Measurements from ENCODE around the gene SPI1. TPM values are rescaled to one million over a fixed set of nuclear protein-coding genes. Genes with fewer than 3 reads are reported as not detected.

SPI1 gene
- 10 to 100 TPM in 1 of 2 donors, 1 to 10 TPM in 1; 7.5 to 10.9 TPM for total RNA-seq

DNA sequence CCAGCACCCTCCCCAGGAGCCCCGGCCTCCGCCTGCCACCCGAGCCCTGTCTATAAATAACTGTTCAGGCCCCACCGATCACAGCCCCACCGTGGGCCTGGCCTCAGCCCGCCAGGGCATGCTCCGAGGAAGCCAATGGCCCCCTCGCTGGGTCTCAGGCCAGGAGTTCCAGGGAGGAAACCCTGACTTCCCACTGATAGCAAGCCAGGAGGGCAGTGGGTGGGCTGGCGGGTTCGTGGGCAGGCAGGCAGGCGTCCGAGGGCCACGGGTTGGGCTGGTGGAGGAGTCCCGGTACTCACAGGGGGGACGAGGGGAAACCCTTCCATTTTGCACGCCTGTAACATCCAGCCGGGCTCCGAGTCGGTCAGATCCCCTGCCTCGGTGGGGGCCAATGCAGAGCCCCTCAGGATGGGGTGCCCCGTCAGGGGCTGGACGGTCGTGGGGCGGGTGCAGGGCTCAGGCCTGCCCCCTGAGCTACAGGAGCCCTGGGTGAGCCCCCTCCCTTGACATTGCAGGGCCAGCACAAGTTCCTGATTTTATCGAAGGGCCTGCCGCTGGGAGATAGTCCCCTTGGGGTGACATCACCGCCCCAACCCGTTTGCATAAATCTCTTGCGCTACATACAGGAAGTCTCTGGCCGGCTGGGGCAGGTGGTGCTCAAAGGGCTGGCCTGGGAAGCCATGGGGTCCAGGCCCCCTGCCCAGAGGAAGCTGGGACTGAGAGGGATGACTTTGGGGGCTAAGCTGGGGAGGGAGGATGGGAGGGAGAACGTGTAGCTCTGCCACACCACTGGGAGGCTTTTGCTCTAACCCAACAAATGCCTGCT is at the start of gene SPI1:
TSS of gene SPI1 (minus strand) at position 538 of the 826 bp plus-strand sequence. CDS start at position 344, 194 bp downstream.
- TF ChIP-seq POLR2A (IDR thresholded peaks at IDR 0.05) (peak in 1 of 3 donors; percentile 41), CTCF (IDR thresholded peaks at IDR 0.05) (no peak)
- Histone ChIP-seq H3K27ac (peak within 1 kb of the TSS in 2 of 4 donors; percentile 12 to 57), H3K27me3 (no peaks in the 10 kb centered on the region), H3K36me3 (replicated peaks in 1 of 2; ENCODE audit: insufficient read depth in 1 of 2, low read depth in 2 of 2) (no peaks in the 10 kb centered on the region), H3K4me1 (no peaks in the 10 kb centered on the region), H3K9me3 (no peaks in the 10 kb centered on the region), H3K4me3 (no peak within 1 kb of the TSS)
- intact Hi-C loops (cut with DNase I): loop anchor here (5.0 kb wide), 1 partner anchor 74 kb away; no protein-coding TSS in a partner anchor
- WGBS, 2 donors: 66 to 70% methylated on average over 8 to 30 of the region's 31 CpGs
- DNase-seq (peak in 2 of 4 donors; percentile 27 to 76), ATAC-seq (no peak)

DNA sequence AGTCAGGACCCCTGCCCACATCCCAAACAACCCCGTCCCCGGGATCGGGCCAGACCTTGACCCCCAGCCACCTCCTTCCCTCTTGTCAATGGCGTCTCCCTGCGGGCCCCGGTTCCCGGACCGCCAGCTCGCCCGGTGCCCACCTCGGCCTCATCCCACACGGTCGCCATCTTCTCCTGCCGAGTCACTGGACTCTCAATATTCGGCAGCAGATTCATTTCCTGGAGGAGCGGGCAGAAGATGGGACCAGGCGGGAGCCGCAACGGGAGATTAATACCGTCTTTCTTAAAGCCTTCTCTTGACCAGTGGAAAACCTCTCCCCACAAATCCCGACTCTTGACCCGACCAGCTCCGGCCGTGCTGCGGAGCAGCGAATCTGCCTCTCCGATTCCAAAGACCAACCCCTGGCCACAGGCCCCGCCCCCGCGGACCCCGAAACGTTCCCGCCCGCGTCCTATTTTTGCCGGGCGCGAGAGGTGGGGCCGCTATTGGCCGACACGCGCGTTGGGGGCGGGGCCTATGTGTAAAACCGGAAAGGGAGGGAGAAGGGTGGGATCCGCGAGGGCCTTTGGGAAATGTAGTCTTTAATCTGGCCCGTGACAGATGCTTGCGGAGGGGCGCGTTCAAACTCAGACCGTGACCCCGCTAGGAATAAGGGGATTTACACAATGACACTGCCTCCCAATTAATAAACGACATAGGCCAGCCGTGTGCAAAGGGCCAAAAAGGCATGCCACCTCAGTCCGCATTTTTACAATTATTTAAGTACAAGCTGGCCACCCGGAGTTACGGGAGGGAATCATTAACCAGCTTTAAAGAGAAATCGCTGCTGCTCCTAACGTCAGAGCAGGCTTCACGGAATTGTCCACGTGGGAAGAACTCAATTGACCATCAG is 48.0 kb upstream of the SPI1 start, which contains the start of gene PSMC3:
TSS of gene PSMC3 (minus strand) at position 378 of the 895 bp plus-strand sequence. CDS start at position 218, 160 bp downstream.
- Histone ChIP-seq H3K36me3 (replicated peaks in 1 of 2; ENCODE audit: insufficient read depth in 1 of 2, low read depth in 2 of 2) (peaks cover 4 to 16% of the 10 kb centered on the region in 2 donors), H3K4me1 (peaks cover 13% of the 10 kb centered on the region), H3K27me3 (no peaks in the 10 kb centered on the region), H3K4me3 (peak within 1 kb of the TSS; percentile 90 to 93), H3K27ac (peak within 1 kb of the TSS; percentile 87 to 91 (median 88)), H3K9me3 (no peaks in the 10 kb centered on the region)
- intact Hi-C loops (cut with DNase I): no loop called here
- peak; percentile 98 for ATAC-seq
- 0% methylated on average over 39 to 62 of the region's 62 CpGs for WGBS, 2 donors
- peak; percentile 98 to 99 (median 99) for DNase-seq
- TF ChIP-seq POLR2A (IDR thresholded peaks at IDR 0.05) (peak; percentile 27 to 78 (median 76)), CTCF (IDR thresholded peaks at IDR 0.05) (peak in 1 of 7 experiments; percentile 1)

GRCh38 chr11:47425611-47426010 is 47.3 kb upstream of the SPI1 start:
- Histone ChIP-seq H3K4me3 (peak overlapping the region; percentile 90 to 93), H3K27me3 (no peaks in the 10 kb centered on the region), H3K36me3 (replicated peaks in 1 of 2; ENCODE audit: insufficient read depth in 1 of 2, low read depth in 2 of 2) (peaks cover 5 to 18% of the 10 kb centered on the region in 2 donors), H3K27ac (peak overlapping the region; percentile 87 to 91 (median 88)), H3K4me1 (peaks cover 13% of the 10 kb centered on the region), H3K9me3 (no peaks in the 10 kb centered on the region)
- ATAC-seq: no peak
- DNase-seq: no peak
- 0 to 1% methylated on average over 14 of the region's 14 CpGs for WGBS, 2 donors
- no peak for TF ChIP-seq POLR2A (IDR thresholded peaks at IDR 0.05)
- intact Hi-C loops (cut with DNase I): no loop called here

DNA sequence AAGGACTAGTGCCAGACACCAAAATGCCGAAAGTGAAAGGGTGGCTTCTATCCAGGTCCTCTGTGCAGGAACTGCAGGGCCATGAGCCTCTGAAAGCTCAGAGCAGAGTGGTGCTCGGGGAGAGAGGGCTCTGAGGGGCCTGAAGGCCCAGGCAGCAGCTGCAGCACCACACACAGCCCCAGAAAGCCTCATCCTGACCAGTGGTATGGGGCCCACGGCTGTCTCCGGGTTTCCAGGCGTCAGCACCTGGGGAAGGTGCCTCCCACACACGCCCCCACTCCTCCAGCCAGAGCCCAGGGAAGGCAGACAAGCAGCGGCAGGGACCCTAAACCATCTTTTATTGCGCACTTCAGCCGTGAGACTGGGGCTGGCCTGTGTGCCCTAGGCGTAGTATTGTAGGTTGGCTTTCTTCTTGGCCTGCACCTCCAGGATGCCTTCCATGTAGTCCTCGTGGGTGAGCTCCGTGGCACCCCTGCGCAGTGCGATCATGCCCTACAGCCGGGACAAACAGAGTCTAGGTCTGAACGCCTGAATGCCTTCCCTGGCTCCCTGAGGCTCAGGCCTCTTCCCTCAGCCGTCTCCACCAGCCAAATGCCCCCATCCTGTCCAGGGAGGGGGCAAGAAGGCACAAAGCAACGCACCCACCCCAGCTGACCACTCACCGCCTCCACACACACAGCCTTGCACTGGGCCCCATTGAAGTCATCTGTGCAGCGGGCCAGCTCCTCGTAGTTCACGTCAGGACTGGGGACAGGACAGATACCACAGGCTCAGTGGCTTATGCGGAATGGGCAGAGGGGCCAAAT is 40.3 kb upstream of the SPI1 start:
- peaks cover 14% of the 10 kb centered on the region for H3K4me1 ChIP-seq
- WGBS, 2 donors: 84 to 86% methylated on average over 10 to 23 of the region's 23 CpGs
- no peak overlapping the region for H3K27ac ChIP-seq
- intact Hi-C loops (cut with DNase I): no loop called here
- ATAC-seq: no peak
- no peak for DNase-seq
- peaks cover 20 to 31% of the 10 kb centered on the region in 2 donors for H3K36me3 ChIP-seq (replicated peaks in 1 of 2; ENCODE audit: insufficient read depth in 1 of 2, low read depth in 2 of 2)
- TF ChIP-seq POLR2A (IDR thresholded peaks at IDR 0.05): no peak
- no peaks in the 10 kb centered on the region for H3K27me3 ChIP-seq
- no peak overlapping the region for H3K4me3 ChIP-seq
- no peaks in the 10 kb centered on the region for H3K9me3 ChIP-seq

GRCh38 chr11:47417712-47418111 is 39.4 kb upstream of the SPI1 start:
- WGBS, 2 donors: 80 to 92% methylated on average over 4 to 6 of the region's 6 CpGs
- ATAC-seq (no peak), DNase-seq (no peak)
- H3K9me3 ChIP-seq: no peaks in the 10 kb centered on the region
- no peak overlapping the region for H3K27ac ChIP-seq
- no peaks in the 10 kb centered on the region for H3K27me3 ChIP-seq
- H3K36me3 ChIP-seq (replicated peaks in 1 of 2; ENCODE audit: insufficient read depth in 1 of 2, low read depth in 2 of 2): peaks cover 19 to 27% of the 10 kb centered on the region in 2 donors
- no peak overlapping the region for H3K4me3 ChIP-seq
- H3K4me1 ChIP-seq: peaks cover 14% of the 10 kb centered on the region
- intact Hi-C loops (cut with DNase I): no loop called here
- no peak for TF ChIP-seq CTCF (IDR thresholded peaks at IDR 0.05)
- TF ChIP-seq POLR2A (IDR thresholded peaks at IDR 0.05): no peak

Data from body of pancreas (tissue), 4 donors.